GM12878 (cell line): ENCODE results near the gene NAA10.

Experiments used
- ATF3 ChIP-seq: IDR thresholded peaks from 2 replicates; pipeline ENCODE4 v1.6.1; 2011; ENCODE audit warnings: low read depth, mild to moderate bottlenecking, low read length, moderate library complexity, borderline replicate concordance; ENCODE audit errors: extremely low read depth
- ELK1 ChIP-seq: IDR thresholded peaks from 2 replicates; pipeline ENCODE4 v1.6.1; 2012; ENCODE audit warnings: low read depth, low read length, improper control_type of control experiment
- POLR2A ChIP-seq: IDR thresholded peaks from 2 replicates; pipeline ENCODE4 v1.6.1; 2011; ENCODE audit warnings: low read depth, mild to moderate bottlenecking, low read length
- TF ChIP-seq, protein P1 (sequence below): fragments of 450-650 bp; IDR thresholded peaks from 2 replicates; pipeline ENCODE4 v1.6.1; 2014; ENCODE audit warnings: mild to moderate bottlenecking
- TF ChIP-seq, protein P2 (sequence below): IDR thresholded peaks from 2 replicates; pipeline ENCODE4 v1.6.1; 2011; ENCODE audit warnings: mild to moderate bottlenecking, low read depth, low read length, moderate library complexity; ENCODE audit not compliant: insufficient replicate concordance

GRCh38 chrX:153945956-153946943, 11.4 kb upstream of the NAA10 start:
- TF ChIP-seq, protein P1, sequence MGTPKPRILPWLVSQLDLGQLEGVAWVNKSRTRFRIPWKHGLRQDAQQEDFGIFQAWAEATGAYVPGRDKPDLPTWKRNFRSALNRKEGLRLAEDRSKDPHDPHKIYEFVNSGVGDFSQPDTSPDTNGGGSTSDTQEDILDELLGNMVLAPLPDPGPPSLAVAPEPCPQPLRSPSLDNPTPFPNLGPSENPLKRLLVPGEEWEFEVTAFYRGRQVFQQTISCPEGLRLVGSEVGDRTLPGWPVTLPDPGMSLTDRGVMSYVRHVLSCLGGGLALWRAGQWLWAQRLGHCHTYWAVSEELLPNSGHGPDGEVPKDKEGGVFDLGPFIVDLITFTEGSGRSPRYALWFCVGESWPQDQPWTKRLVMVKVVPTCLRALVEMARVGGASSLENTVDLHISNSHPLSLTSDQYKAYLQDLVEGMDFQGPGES, result no peak
- peak; percentile 57 for TF ChIP-seq POLR2A
- TF ChIP-seq, protein P2, sequence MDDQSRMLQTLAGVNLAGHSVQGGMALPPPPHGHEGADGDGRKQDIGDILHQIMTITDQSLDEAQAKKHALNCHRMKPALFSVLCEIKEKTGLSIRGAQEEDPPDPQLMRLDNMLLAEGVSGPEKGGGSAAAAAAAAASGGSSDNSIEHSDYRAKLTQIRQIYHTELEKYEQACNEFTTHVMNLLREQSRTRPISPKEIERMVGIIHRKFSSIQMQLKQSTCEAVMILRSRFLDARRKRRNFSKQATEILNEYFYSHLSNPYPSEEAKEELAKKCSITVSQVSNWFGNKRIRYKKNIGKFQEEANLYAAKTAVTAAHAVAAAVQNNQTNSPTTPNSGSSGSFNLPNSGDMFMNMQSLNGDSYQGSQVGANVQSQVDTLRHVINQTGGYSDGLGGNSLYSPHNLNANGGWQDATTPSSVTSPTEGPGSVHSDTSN, result no peak
- TF ChIP-seq ELK1, result no peak
- TF ChIP-seq ATF3, result no peak
